ENCODE data around the gene TUT7. TPM values are rescaled to one million over a fixed set of nuclear protein-coding genes. Genes with fewer than 3 reads are reported as not detected.
A peak's percentile ranks its signal among the peaks of the same experiment; 100 is the strongest.
"Not testable (repeated sequence)": the region's sequence is repeated elsewhere in the genome, so short reads cannot be mapped to it uniquely, and the experiment has no call there.

TUT7 gene
- total RNA-seq (2022) = 14.1 and 17.2 TPM in 2 replicates
- Bru-seq, nascent RNA = percentile 80 among the genes with signal in this experiment
- percentile 78 among the genes with signal in this experiment for BruChase-seq, experiment 1, labeled RNA remaining after a 2-hour chase
- percentile 74 among the genes with signal in this experiment for BruChase-seq, experiment 2, labeled RNA remaining after a 6-hour chase
- long read RNA-seq, full-length matches to known transcripts = 2 of 11 reads
- long read RNA-seq, partial matches to known transcripts = 5 of 11 reads
- long read RNA-seq, other reads (novel, unspliced or antisense) = 4 of 11 reads

- Histone ChIP-seq H3K9me3 (no peaks in the 10 kb centered on the region), H3K4me1 (peaks cover 6% of the 10 kb centered on the region; the same call in 1 of the 2 replicates), H3K36me3 (ENCODE audit: control insufficient read depth, insufficient read depth, low read length) (no peaks in the 10 kb centered on the region), H3K27me3 (replicated peaks; ENCODE audit: control insufficient read depth, insufficient read depth, low read length) (no peaks in the 10 kb centered on the region), H3K4me3 (ENCODE audit: low read depth, low read length) (peak within 1 kb of the TSS; percentile 75)
- H3K27ac Mint-ChIP-seq (ENCODE audit: unreplicated experiment) = peak within 1 kb of the TSS; percentile 91
- no peak for TF ChIP-seq CTCF (IDR thresholded peaks at IDR 0.05; ENCODE audit: insufficient read depth in 1 of 2, low read depth in 1 of 2, low read length in 1 of 2, severe bottlenecking in 1 of 2, unreplicated experiment in 1 of 2)
- no peaks in the 10 kb centered on the region for H3K9me3 Mint-ChIP-seq (ENCODE audit: unreplicated experiment)
- H3K4me1 Mint-ChIP-seq (ENCODE audit: low read depth, unreplicated experiment) = no peaks in the 10 kb centered on the region
- ChIA-PET POLR2A (no interaction called here), CTCF (no interaction called here)
- peak within 1 kb of the TSS; percentile 97 for H3K4me3 Mint-ChIP-seq (ENCODE audit: unreplicated experiment)
- BruUV-seq (replicated peaks) = no TSS peak
- H3K36me3 Mint-ChIP-seq (ENCODE audit: insufficient read depth, unreplicated experiment) = peaks cover 6% of the 10 kb centered on the region
- intact Hi-C loops (cut with micrococcal nuclease; ENCODE audit: unreplicated experiment) = loop anchor here (1.0 kb wide), 1 partner anchor 69 kb away; no protein-coding TSS in a partner anchor
- DNase-seq = peak; percentile 92 to 93
- H3K27me3 Mint-ChIP-seq (ENCODE audit: insufficient read depth, unreplicated experiment) = no peaks in the 10 kb centered on the region
These were observed at the start of gene TUT7 for GRCh38 chr9:86354011-86354817. TUT7 (minus strand) TSS chr9:86354410; CDS start chr9:86353199, 1,211 bp downstream.

GRCh38 chr9:86402591-86402990 is 48.4 kb upstream of the TUT7 start:
- H3K36me3 ChIP-seq (ENCODE audit: control insufficient read depth, insufficient read depth, low read length) = no peaks in the 10 kb centered on the region
- peaks cover 17% of the 10 kb centered on the region for H3K4me1 ChIP-seq
- no peak for TF ChIP-seq CTCF (IDR thresholded peaks at IDR 0.05; ENCODE audit: insufficient read depth in 1 of 2, low read depth in 1 of 2, low read length in 1 of 2, severe bottlenecking in 1 of 2, unreplicated experiment in 1 of 2)
- DNase-seq = no peak
- H3K4me1 Mint-ChIP-seq (ENCODE audit: low read depth, unreplicated experiment) = peaks cover 22% of the 10 kb centered on the region
- CTCF ChIA-PET = no interaction called here
- H3K4me3 Mint-ChIP-seq (ENCODE audit: unreplicated experiment) = no peak overlapping the region
- no peaks in the 10 kb centered on the region for H3K27me3 Mint-ChIP-seq (ENCODE audit: insufficient read depth, unreplicated experiment)
- H3K36me3 Mint-ChIP-seq (ENCODE audit: insufficient read depth, unreplicated experiment) = no peaks in the 10 kb centered on the region
- no peaks in the 10 kb centered on the region for H3K9me3 Mint-ChIP-seq (ENCODE audit: unreplicated experiment)
- intact Hi-C loops (cut with micrococcal nuclease; ENCODE audit: unreplicated experiment) = no loop called here
- no peak overlapping the region for H3K27ac Mint-ChIP-seq (ENCODE audit: unreplicated experiment)
- BruUV-seq (replicated peaks) = no TSS peak
- POLR2A ChIA-PET = interaction anchor here (0.7 kb wide), 1 partner anchor 27 kb away, joined by 4 read pairs; no protein-coding TSS in a partner anchor
- H3K27me3 ChIP-seq (replicated peaks; ENCODE audit: control insufficient read depth, insufficient read depth, low read length) = no peaks in the 10 kb centered on the region
- H3K9me3 ChIP-seq = no peaks in the 10 kb centered on the region
- no peak overlapping the region for H3K4me3 ChIP-seq (ENCODE audit: low read depth, low read length)

- H3K4me3 Mint-ChIP-seq (ENCODE audit: unreplicated experiment) = no peak overlapping the region
- intact Hi-C loops (cut with micrococcal nuclease; ENCODE audit: unreplicated experiment) = no loop called here
- Histone ChIP-seq H3K4me1 (no peaks in the 10 kb centered on the region), H3K4me3 (ENCODE audit: low read depth, low read length) (no peak overlapping the region), H3K27me3 (replicated peaks; ENCODE audit: control insufficient read depth, insufficient read depth, low read length) (no peaks in the 10 kb centered on the region), H3K9me3 (no peaks in the 10 kb centered on the region), H3K36me3 (ENCODE audit: control insufficient read depth, insufficient read depth, low read length) (no peaks in the 10 kb centered on the region)
- ChIA-PET POLR2A (no interaction called here), CTCF (no interaction called here)
- H3K9me3 Mint-ChIP-seq (ENCODE audit: unreplicated experiment) = no peaks in the 10 kb centered on the region
- no peak overlapping the region for H3K27ac Mint-ChIP-seq (ENCODE audit: unreplicated experiment)
- no peaks in the 10 kb centered on the region for H3K36me3 Mint-ChIP-seq (ENCODE audit: insufficient read depth, unreplicated experiment)
- no TSS peak for BruUV-seq (replicated peaks)
- H3K4me1 Mint-ChIP-seq (ENCODE audit: low read depth, unreplicated experiment) = no peaks in the 10 kb centered on the region
- TF ChIP-seq CTCF (IDR thresholded peaks at IDR 0.05; ENCODE audit: insufficient read depth in 1 of 2, low read depth in 1 of 2, low read length in 1 of 2, severe bottlenecking in 1 of 2, unreplicated experiment in 1 of 2) = no peak
- no peak for DNase-seq
- no peaks in the 10 kb centered on the region for H3K27me3 Mint-ChIP-seq (ENCODE audit: insufficient read depth, unreplicated experiment)
These were observed 42.2 kb upstream of the TUT7 start for GRCh38 chr9:86396412-86396811.

- H3K36me3 Mint-ChIP-seq (ENCODE audit: insufficient read depth, unreplicated experiment); H3K27me3 Mint-ChIP-seq (ENCODE audit: insufficient read depth, unreplicated experiment); POLR2A ChIA-PET; H3K9me3 Mint-ChIP-seq (ENCODE audit: unreplicated experiment); BruUV-seq (replicated peaks); CTCF ChIA-PET; H3K4me1 Mint-ChIP-seq (ENCODE audit: low read depth, unreplicated experiment); H3K4me1 ChIP-seq; H3K27me3 ChIP-seq (replicated peaks; ENCODE audit: control insufficient read depth, insufficient read depth, low read length); H3K9me3 ChIP-seq; intact Hi-C loops (cut with micrococcal nuclease; ENCODE audit: unreplicated experiment); H3K27ac Mint-ChIP-seq (ENCODE audit: unreplicated experiment); H3K36me3 ChIP-seq (ENCODE audit: control insufficient read depth, insufficient read depth, low read length); DNase-seq; H3K4me3 Mint-ChIP-seq (ENCODE audit: unreplicated experiment); H3K4me3 ChIP-seq (ENCODE audit: low read depth, low read length): not testable (repeated sequence)
These were observed 36.0 kb upstream of the TUT7 start for GRCh38 chr9:86390184-86390583.

Data from Caco-2 (cell line).